ENCODE results near the gene CRYM.
"Not testable (repeated sequence)": the region's sequence is repeated elsewhere in the genome, so short reads cannot be mapped to it uniquely, and the experiment has no call there.

DNA sequence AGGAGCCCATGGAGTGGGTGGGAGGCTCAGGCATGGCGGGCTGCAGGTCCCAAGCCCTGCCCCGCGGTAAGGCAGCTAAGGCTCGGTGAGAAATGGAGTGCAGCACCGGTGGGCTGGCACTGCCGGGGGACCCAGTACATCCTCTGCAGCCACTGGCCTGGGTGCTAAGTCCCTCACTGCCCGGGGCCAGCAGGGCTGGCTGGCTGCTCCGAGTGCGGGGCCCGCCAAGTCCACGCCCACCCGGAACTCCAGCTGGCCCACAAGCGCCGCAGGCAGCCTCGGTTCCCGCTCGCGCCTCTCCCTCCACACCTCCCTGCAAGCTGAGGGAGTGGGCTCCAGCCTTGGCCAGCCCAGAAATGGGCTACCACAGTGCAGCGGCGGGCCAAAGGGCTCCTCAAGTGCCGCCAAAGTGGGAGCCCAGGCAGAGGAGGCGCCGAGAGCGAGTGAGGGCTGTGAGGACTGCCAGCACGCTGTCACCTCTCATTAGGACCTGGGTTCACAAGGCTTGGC, 34.8 kb upstream of the CRYM start:
- TF ChIP-seq, protein P1, sequence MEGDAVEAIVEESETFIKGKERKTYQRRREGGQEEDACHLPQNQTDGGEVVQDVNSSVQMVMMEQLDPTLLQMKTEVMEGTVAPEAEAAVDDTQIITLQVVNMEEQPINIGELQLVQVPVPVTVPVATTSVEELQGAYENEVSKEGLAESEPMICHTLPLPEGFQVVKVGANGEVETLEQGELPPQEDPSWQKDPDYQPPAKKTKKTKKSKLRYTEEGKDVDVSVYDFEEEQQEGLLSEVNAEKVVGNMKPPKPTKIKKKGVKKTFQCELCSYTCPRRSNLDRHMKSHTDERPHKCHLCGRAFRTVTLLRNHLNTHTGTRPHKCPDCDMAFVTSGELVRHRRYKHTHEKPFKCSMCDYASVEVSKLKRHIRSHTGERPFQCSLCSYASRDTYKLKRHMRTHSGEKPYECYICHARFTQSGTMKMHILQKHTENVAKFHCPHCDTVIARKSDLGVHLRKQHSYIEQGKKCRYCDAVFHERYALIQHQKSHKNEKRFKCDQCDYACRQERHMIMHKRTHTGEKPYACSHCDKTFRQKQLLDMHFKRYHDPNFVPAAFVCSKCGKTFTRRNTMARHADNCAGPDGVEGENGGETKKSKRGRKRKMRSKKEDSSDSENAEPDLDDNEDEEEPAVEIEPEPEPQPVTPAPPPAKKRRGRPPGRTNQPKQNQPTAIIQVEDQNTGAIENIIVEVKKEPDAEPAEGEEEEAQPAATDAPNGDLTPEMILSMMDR (IDR thresholded peaks at IDR 0.05) = not testable (repeated sequence)
- not testable (repeated sequence) for TF ChIP-seq POLR2A, POLR2AphosphoS5, EP300 (IDR thresholded peaks at IDR 0.05)

All from sigmoid colon (tissue), 4 donors.